ENCODE results near the gene CAP1.

The CAP1 gene, protein sequence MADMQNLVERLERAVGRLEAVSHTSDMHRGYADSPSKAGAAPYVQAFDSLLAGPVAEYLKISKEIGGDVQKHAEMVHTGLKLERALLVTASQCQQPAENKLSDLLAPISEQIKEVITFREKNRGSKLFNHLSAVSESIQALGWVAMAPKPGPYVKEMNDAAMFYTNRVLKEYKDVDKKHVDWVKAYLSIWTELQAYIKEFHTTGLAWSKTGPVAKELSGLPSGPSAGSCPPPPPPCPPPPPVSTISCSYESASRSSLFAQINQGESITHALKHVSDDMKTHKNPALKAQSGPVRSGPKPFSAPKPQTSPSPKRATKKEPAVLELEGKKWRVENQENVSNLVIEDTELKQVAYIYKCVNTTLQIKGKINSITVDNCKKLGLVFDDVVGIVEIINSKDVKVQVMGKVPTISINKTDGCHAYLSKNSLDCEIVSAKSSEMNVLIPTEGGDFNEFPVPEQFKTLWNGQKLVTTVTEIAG

DNA sequence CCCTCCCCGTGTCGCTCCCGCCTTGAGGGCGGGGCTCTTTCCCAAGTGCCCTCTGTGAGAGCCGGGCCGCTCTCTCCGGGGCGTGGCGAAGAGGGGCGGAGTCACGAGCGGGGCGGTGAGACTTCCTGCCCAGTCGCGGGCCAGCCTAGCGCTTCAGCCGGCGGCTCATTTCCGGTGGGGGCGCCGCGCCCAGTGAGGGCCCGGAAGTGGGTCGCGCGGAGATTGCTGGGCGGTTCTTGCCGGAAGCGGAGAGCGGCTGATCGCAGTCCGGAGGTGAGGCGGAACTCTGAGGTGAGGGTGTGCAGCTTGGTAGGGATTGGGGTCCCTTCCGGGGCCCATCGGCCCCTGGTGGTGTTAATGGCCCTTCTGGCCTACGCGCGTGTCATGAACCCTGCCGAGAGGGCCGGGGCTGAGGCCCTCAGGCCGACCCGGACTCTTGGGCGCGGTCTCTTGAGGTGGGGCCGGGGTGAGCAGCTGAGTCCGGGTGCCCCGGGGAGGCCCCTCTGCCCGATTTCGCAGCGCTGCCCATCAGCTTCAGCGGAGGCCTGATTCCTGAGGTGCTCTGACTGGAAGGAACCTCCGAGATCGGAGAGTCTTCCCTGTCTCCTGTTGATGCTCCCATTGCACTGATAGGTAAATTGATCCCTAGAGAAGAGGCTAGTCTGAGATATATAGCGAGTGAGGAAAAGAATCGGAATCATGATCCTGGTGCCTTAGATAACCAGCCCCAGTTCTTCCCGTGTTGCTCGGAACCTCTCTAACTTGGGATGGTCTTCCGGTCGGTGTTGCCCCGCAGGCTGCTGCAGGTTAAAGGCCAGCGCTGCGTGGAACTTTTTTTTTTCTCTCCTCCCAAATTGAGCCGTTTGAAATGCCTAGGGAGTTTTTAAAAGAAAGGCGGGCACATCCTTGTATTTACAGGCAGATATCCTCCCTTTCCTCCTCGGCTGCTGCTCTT, at the start of gene CAP1:
CAP1 (plus strand) TSS at position 219 of the 955 bp plus-strand sequence. CDS start 18,618 bp downstream, outside the sequence.
- TF ChIP-seq, protein P1, sequence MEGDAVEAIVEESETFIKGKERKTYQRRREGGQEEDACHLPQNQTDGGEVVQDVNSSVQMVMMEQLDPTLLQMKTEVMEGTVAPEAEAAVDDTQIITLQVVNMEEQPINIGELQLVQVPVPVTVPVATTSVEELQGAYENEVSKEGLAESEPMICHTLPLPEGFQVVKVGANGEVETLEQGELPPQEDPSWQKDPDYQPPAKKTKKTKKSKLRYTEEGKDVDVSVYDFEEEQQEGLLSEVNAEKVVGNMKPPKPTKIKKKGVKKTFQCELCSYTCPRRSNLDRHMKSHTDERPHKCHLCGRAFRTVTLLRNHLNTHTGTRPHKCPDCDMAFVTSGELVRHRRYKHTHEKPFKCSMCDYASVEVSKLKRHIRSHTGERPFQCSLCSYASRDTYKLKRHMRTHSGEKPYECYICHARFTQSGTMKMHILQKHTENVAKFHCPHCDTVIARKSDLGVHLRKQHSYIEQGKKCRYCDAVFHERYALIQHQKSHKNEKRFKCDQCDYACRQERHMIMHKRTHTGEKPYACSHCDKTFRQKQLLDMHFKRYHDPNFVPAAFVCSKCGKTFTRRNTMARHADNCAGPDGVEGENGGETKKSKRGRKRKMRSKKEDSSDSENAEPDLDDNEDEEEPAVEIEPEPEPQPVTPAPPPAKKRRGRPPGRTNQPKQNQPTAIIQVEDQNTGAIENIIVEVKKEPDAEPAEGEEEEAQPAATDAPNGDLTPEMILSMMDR (conservative IDR thresholded peaks at IDR 0.05): no peak
- peak within 1 kb of the TSS; percentile 78 for H3K27ac ChIP-seq

DNA sequence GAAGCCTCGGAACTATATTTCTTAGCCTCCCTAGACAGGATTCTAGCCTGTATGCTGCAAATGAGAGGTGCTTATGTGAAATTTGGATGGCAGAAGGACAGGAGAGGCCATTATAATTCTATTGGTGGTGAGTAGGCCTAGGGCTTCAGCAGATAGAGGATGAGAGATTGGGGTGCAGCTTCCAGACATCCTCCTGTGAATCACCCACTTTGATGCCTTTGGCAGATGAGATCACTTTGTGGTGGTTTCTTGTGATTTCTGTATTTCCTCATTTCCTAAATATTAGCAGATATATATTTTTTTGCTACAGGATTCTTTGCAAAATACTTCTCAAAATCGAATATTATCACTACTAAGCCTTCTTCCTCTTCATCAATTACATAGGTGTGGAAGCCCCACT, 48.3 kb upstream of the CAP1 start:
- no peak overlapping the region for H3K27ac ChIP-seq
- TF ChIP-seq, protein P1 (conservative IDR thresholded peaks at IDR 0.05): no peak

DNA sequence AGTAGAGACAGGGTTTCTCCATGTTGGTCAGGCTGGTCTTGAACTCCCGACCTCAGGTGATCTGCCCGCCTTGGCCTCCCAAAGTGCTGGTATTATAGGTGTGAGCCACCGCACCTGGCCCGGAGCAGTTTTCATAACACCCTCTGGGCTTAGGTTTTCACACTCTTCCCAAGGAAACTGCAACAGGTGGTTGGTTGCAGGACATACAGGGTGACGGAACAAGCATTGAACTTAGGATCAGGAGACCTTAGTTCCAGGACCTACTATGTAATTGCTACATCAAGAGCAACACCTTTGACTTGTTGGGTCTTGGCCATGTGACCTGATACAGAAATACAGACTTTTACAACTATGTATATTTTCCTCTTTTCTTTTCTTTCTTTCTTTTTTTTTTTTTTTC, 47.6 kb upstream of the CAP1 start:
- TF ChIP-seq, protein P1 (conservative IDR thresholded peaks at IDR 0.05): no peak
- no peak overlapping the region for H3K27ac ChIP-seq

DNA sequence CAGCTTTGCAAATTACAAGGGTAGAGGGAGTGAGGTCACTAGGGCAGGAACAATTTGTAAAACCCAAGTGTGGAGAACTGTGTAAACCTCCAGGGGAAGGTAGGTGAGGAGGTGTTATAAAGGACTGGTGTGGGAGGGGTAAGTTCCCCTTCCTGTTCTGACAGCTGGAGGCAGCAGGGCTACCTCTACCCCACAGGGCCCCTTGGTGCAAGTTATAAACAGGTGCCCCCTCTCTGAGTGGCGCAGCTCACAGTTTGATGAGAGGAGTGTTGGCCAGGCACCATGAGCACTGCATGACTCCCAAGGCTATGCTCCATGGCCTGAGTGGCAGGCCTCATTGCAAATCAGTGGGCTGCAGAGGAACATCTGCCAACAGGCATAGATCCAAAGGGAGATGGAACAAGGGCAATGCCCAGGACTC, 44.5 kb upstream of the CAP1 start:
- no peak overlapping the region for H3K27ac ChIP-seq
- TF ChIP-seq, protein P1 (conservative IDR thresholded peaks at IDR 0.05): no peak

DNA sequence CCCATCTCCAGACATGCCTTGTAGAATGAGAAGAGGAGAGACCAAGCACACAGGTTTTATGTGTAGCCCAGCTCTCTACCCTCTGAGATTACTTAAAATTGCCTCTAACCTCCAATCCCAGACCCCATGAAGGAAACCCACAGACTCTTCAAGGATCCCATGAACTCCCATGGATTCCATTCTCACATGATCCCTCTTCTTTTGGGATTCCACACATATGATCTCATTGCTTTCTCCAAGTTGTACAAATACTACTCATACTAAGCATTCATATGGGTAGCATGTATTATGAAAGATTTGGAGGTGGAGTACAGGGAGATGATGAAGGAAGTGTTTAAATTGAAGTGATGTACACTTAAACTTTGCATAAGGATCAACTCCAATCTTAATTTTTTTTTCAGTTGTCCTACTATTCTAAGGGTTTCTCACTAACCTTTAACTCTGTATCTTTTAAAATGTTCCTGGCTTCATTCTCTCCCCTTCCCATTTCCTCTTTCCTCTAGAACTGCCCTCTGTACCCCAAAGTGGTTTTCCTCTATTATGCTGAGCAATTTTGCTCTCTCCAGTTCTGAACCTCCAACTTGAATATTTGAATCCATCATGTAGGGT, 44.0 kb upstream of the CAP1 start:
- TF ChIP-seq, protein P1 (conservative IDR thresholded peaks at IDR 0.05): no peak
- no peak overlapping the region for H3K27ac ChIP-seq

DNA sequence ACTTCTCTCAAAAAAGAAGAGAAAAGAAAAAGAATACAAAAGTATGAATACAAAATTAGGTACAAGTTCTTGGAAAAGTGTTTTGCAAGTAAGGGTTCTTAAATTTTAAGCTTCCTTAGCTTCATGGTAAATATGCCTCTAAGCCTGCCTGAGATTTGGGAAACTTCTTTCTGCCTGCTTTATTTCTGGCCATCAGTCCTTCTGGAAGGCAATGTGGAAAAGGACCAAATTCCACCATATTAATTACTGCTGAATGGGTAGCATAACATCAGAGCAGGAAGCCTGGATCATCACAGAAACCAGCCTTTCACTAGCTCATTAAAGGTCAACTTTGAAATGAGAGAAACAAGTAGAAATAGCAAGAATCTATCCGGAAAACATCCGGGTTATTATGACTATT, 39.1 kb upstream of the CAP1 start:
- peak overlapping the region; percentile 33; the same call in 1 of the 2 replicates for H3K27ac ChIP-seq
- TF ChIP-seq, protein P1 (conservative IDR thresholded peaks at IDR 0.05): no peak
